GM21737 (cell line): Measurements from ENCODE around the gene CEP95.

Experiments
- ATAC-seq: cut with Tn5 transposase; IDR thresholded peaks from one replicate; pipeline ENCODE4 v1.9.1; 2021; ENCODE audit warnings: mild to moderate bottlenecking, moderate library complexity; ENCODE audit not compliant: unreplicated experiment

Gene CEP95

DNA sequence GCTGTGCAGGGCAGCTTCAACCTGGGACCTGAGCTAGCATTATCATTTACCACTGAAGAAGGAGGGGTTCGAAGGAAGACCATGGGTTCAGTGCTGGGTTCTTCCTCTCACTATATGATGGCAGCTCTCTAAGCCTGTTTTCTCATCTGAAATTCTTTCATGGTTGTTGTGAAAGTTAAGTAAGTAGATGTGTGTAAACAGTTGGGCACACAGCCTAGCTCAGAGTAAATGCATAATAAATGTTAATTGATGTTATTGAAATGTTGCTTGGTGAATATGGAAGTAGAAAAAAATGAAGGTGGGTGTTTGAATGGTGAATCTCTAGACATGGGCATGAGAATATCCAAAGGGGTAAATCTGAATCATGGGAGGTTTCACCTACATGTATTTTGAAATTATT is 9.1 kb downstream of the CEP95 start:
- no peak for ATAC-seq

- ATAC-seq = no peak
These were observed 12.8 kb downstream of the CEP95 start for GRCh38 chr17:64519601-64520000.

- no peak for ATAC-seq
These were observed 13.6 kb downstream of the CEP95 start for GRCh38 chr17:64520359-64520758.

GRCh38 chr17:64527914-64528313 is 21.1 kb downstream of the CEP95 start:
- no peak for ATAC-seq

DNA sequence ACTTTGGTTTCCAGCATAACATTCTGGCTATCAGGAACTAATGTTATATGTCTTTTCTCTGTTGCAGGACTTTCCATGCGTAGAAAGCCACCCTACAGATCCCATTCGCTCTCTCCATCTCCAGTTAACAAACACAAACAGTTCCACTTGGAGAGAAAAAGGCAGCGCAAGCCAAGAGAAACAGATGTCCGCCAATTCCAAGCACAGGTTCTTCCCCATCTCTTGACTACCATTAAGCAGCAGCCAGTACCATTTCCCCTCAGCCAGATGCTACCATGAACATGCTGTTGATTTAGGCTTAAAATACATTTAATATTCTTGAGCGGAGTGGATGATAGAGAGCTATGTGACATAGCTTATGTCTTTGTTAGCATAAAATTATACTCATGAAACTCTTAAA is 22.4 kb downstream of the CEP95 start:
- no peak for ATAC-seq

GRCh38 chr17:64531955-64532371 is 25.2 kb downstream of the CEP95 start:
- ATAC-seq = no peak

DNA sequence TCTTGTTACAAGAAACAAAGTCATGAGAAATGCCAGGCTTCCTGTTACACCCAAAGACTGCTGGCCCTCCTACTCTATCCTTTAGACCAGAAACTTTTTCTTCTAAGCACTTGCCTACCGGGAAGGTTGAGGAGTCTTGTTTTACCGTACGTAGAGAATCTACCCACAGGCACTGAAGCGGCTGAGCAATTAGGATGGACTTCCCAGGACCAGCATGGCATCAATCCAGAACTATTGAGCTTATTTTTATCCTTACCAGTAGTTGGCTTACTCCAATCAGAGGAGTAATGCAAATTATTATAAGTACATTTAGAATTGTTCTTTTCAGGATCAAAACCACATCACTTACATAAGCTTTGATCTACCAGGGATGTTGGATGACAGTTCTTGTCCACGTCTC is 25.6 kb downstream of the CEP95 start:
- ATAC-seq = no peak

GRCh38 chr17:64533784-64534183 is 27.0 kb downstream of the CEP95 start:
- ATAC-seq = no peak

DNA sequence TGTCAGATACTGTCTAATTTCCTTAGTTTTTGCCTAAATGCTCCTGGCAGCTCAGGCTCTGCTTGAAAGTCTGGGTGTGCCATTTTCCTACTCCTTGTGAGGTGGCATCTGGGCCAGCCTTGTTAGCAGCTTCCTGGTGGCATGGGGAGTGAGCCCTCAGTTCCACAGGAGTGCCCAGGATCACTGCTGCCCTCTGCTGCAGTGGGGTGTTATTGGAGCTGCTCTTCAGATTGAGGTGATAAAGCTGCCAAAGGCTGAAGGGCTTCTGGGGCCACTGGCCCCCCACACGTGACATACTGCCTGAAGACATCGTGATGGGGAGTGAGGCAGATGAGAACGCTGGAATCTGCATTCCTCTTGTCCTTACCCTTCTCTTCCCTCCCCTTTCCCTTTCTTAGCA is 27.4 kb downstream of the CEP95 start:
- ATAC-seq = no peak

GRCh38 chr17:64535357-64535756 is 28.6 kb downstream of the CEP95 start:
- ATAC-seq = no peak

- ATAC-seq = no peak
These were observed 30.1 kb downstream of the CEP95 start for GRCh38 chr17:64536913-64537312.

- ATAC-seq = no peak
These were observed 30.7 kb downstream of the CEP95 start for GRCh38 chr17:64537488-64537887.

- ATAC-seq = no peak
These were observed 31.8 kb downstream of the CEP95 start for GRCh38 chr17:64538508-64539130.

DNA sequence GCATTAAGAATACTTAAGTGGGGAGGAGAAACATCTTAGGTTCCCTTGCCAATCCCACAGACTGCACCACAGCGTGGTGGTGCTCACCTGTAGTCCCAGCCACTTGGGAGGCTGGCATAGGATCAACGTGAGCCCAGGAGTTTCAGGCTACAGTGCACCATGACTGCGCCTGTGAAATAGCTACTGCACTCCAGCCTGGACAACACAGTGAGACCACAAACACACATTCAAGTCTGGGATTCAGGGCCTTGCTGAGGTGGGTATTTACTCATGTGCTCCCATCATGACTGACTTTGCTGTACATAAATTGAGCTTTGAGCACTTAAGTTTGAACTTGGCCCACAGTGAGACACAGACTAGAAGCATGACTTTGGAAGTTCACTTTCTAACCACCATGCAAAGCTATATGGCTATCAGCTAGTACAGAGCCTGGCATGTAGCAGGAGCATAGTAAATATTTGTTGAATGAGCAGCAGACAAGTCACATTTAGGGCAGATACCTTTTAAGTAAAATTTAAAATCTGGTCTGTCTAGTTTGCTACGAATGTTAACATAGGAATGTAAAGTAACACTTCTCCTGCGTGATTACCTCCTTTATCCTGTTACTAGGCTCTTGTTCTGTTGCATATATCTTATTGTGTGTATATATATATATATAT is 33.5 kb downstream of the CEP95 start:
- ATAC-seq = no peak

GRCh38 chr17:64544742-64545141 is 38.0 kb downstream of the CEP95 start:
- ATAC-seq = no peak

GRCh38 chr17:64546716-64547115 is 39.9 kb downstream of the CEP95 start:
- ATAC-seq = no peak

GRCh38 chr17:64547319-64547718 is 40.5 kb downstream of the CEP95 start:
- no peak for ATAC-seq

- ATAC-seq = no peak
These were observed 44.7 kb downstream of the CEP95 start for GRCh38 chr17:64551461-64551860.

GRCh38 chr17:64554028-64554637 is 47.4 kb downstream of the CEP95 start:
- ATAC-seq = no peak

DNA sequence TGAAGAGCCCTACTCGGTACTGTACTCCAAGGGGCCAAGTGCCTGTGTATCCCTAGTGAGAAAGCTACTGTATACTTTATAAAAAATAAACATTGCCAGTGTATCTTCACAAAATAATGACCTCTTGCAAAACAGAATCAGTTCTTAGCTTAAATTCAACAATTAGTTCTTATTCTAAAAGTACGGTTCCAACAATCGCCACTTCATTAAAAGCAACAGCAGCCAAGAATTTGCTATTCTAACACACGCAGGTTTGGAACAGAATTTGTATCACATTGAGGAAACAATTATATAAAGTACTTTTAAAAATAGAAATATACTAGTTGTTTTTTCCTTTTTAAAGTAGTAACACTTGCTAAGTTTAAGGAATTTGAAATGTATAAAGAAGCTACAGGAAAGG is 48.5 kb downstream of the CEP95 start:
- ATAC-seq = no peak

DNA sequence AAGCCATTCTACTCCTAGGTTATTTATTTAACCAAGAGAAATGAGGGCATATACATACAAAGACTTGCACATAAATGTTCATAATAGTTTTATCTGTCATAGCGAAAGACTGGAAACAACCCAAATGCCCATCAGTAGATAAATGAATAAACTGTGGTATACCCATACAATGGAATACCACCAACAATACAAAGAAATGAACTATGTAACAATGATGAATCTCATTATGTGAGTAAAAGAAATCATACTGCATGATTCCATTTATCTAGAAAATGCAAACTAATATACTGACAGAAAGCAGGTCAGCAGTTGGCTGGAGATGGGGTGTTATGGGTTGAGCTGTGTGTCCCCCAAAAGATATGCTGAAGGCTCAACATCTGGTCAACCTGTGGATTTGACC is 57.3 kb downstream of the CEP95 start:
- ATAC-seq = no peak

DNA sequence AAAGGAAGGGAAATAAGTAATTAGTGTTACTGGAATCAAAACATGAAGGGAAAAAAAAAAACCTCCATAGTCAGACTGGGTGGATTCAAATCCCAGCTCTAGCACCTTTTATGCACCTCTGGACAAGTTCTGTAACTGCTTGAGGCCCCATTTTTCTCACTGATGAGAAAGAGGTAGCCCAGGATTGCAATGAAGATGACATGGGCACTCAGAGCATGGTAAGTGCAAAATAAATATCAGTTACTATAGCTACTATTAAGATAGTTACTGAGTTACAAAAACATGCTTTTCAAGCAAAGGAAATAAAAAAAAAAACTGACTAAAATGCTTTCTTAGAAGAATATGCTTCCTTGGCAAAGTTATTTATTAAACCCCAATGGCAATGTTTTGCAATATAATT is 58.8 kb downstream of the CEP95 start:
- no peak for ATAC-seq
